ENCODE results near the gene RNF150.
"Not testable (repeated sequence)": the region's sequence is repeated elsewhere in the genome, so short reads cannot be mapped to it uniquely, and the experiment has no call there.

Gene RNF150

DNA sequence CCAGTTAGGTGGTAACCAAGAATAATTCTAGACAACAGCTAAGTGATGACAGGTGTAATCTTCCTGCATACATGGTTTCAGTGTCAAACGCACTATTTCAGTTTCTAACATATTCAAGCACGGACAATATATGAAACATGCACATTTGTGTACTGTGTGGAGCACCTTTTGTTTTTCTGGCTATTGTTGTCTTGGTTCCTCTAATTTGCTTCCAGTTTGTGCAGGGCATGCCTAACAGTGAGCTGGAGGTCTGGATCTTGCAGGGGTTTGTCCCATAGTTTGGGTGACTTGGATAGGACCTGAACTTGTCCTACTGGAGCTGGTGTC is 306.6 kb downstream of the RNF150 start:
- no peak for DNase-seq (ENCODE audit: extremely low spot score)

DNA sequence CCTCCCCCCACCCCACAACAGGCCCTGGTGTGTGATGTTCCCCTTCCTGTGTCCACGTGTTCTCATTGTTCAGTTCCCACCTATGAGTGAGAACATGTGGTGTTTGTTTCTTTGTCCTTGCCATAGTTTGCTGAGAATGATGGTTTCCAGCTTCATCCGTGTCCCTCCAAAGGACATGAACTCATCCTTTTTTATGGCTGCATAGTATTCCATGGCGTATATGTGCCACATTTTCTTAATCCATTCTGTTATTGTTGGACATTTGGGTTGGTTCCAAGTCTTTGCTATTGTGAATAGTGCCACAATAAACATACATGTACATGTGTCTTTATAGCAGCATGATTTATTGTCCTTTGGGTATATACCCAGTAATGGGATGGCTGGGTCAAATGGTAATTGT is 312.7 kb downstream of the RNF150 start:
- DNase-seq (ENCODE audit: extremely low spot score); CTCF ChIA-PET; POLR2A ChIA-PET: not testable (repeated sequence)

More for the DNA sequence above, 306.6 kb downstream of the RNF150 start:
- POLR2A ChIA-PET: no interaction called here
- CTCF ChIA-PET: interaction anchor here (1.5 to 2.3 kb wide), 2 partner anchors 183 to 466 kb away, joined by 3 to 4 read pairs; no protein-coding TSS in a partner anchor
- TF ChIP-seq, protein P1, sequence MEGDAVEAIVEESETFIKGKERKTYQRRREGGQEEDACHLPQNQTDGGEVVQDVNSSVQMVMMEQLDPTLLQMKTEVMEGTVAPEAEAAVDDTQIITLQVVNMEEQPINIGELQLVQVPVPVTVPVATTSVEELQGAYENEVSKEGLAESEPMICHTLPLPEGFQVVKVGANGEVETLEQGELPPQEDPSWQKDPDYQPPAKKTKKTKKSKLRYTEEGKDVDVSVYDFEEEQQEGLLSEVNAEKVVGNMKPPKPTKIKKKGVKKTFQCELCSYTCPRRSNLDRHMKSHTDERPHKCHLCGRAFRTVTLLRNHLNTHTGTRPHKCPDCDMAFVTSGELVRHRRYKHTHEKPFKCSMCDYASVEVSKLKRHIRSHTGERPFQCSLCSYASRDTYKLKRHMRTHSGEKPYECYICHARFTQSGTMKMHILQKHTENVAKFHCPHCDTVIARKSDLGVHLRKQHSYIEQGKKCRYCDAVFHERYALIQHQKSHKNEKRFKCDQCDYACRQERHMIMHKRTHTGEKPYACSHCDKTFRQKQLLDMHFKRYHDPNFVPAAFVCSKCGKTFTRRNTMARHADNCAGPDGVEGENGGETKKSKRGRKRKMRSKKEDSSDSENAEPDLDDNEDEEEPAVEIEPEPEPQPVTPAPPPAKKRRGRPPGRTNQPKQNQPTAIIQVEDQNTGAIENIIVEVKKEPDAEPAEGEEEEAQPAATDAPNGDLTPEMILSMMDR (IDR thresholded peaks at IDR 0.05; ENCODE audit: control extremely low read depth, extremely low read depth, low read depth, missing control alignments): no peak

DNA sequence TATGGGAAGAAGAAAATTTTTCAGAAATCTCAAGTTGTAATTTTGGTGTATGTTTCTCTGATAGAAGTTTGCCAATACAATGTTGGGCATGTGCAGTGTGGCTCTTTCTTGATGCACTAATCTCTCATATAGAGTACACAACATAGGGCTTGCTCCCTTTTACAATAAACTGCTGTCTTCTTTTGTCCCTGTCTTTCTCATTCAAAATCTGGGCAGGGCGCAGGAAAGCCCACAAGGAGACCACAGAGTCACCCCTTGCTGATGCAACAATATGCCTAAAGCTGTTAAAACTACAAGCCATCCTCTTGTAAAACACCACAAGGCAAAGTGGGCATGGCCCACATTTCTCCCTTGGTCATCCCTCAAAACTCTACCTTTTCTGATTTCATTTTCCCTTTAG is 313.7 kb downstream of the RNF150 start:
- DNase-seq (ENCODE audit: extremely low spot score): no peak
- ChIA-PET POLR2A (no interaction called here), CTCF (no interaction called here)
- TF ChIP-seq, protein P1 (IDR thresholded peaks at IDR 0.05; ENCODE audit: control extremely low read depth, extremely low read depth, low read depth, missing control alignments): no peak

DNA sequence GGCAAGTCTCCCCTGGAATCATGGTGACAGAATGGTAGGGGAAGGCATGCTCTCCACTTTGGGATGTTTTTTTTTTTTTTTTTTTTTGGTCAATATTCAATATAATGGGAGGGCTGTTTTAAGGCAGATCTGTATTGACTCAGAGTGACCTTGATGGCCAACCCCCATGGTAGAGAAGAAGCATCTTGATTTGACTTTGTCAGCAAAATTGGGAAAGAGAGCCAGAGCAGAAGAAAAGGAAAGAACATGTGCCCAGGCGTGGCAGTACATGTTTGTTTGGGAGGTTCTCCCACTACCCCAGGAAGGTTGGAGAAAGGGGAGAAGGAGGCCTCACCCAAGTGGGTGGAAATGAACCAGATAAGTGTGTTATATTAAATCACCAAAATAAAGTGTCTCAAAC is 314.8 kb downstream of the RNF150 start:
- CTCF ChIA-PET: no interaction called here

DNA sequence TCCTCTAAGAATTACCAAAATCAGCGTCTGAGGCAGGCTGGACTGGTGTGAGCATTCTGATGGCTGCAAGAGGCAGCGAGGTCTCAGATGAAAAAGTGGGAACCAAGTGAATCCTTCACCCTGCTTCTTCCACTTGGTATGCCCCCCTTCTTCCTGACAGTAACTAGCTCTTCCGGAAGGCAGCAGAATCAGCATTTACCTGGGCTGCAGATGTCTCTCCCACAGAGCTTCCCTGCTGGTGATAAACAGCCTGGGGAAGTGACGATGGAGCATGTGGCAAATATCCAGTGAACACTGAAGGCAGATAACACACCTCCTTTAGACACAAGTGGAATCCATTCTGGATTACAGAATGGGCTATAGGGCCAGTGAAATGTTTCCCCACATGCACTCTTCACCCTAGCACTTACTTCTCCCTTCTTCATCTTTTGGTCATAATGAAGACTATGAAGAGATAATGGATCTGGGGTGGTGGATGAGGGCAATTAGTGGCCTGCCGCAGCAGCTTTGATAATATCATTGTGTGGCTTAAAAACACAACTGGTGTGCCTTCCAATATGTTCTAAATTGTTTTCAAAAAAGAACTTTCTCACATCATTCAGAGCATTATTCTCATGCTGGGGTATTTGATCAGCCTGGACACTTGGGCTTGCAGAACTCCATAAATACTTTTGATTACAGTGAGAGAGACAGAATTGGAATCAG is 316.3 kb downstream of the RNF150 start:
- ChIA-PET CTCF (no interaction called here), POLR2A (no interaction called here)
- DNase-seq (ENCODE audit: extremely low spot score): no peak
- TF ChIP-seq, protein P1 (IDR thresholded peaks at IDR 0.05; ENCODE audit: control extremely low read depth, extremely low read depth, low read depth, missing control alignments): no peak

More for the DNA sequence above, 314.8 kb downstream of the RNF150 start:
- TF ChIP-seq, protein P1 (IDR thresholded peaks at IDR 0.05; ENCODE audit: control extremely low read depth, extremely low read depth, low read depth, missing control alignments): no peak
- no peak for DNase-seq (ENCODE audit: extremely low spot score)
- POLR2A ChIA-PET: no interaction called here

DNA sequence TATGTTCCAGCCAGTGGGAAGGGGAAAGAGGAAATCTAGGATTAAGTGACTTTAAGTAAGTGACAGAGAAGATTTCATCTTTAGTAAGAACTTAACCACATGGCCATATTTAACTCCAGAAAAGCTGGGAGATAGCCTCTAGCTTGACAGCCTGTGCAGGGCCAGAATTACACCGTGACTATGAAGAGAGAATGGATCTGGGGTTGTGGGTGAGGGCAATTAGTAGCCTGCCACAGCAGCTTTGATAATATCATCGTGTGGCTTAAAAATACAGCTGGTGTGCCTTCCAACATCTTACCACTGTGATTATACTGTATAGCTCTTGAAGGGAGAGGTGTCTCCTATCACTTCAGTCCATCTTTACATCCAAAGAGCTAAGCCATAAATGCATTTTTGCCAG is 319.5 kb downstream of the RNF150 start:
- TF ChIP-seq, protein P1 (IDR thresholded peaks at IDR 0.05; ENCODE audit: control extremely low read depth, extremely low read depth, low read depth, missing control alignments): no peak
- POLR2A ChIA-PET: no interaction called here
- DNase-seq (ENCODE audit: extremely low spot score): no peak
- CTCF ChIA-PET: interaction anchor here (1.4 to 1.8 kb wide), 3 partner anchors 12 to 38 kb away, joined by 3 to 5 read pairs (median 4); no protein-coding TSS in a partner anchor

DNA sequence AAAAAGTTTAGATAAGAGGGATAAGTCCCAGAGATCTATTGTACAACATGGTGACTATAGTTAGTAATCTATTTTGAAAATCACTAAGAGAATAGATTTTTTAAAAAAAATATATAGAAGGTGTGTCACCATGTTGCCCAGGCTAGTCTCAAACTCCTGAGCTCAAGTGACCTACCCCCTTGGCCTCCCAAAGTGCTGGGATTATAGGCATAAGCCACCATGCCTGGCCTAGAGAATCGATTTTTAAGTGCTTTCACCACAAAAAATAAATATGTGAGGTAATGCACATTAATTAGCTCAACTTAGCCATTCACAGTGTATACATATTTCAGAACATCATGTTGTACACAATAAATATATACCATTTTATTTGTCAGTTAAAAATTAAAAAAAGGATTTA is 320.4 kb downstream of the RNF150 start:
- DNase-seq (ENCODE audit: extremely low spot score): no peak
- CTCF ChIA-PET: interaction anchor here (1.4 to 1.8 kb wide), 3 partner anchors 11 to 37 kb away, joined by 3 to 5 read pairs (median 4); no protein-coding TSS in a partner anchor
- POLR2A ChIA-PET: no interaction called here
- TF ChIP-seq, protein P1 (IDR thresholded peaks at IDR 0.05; ENCODE audit: control extremely low read depth, extremely low read depth, low read depth, missing control alignments): no peak

Data from GM10248 (cell line).